DMS114 treated with DMSO at 0.1 percent for 48 hours (cell line): ENCODE results near the gene SSH3.

Experiments used
- DNase-seq: peaks from one replicate; lab custom pipeline; 2025; ENCODE audit not compliant: unreplicated experiment; lab: John Stamatoyannopoulos, UW

Gene SSH3

GRCh38 chr11:67357831-67358670 lies 54.7 kb downstream of the SSH3 start:
- DNase-seq = no peak
